Lung (tissue), 12 donors: ENCODE data around the gene TMEM151A. TPM values are rescaled to one million over a fixed set of nuclear protein-coding genes. Genes with fewer than 3 reads are reported as not detected.

Source experiments
- ATAC-seq: fragments of 200-7000 bp; cut with Tn5 transposase; one replicate; pipeline ENCODE4 v1.9.1; 2020; ENCODE audit warnings: moderate number of reproducible peaks; ENCODE audit not compliant: insufficient read depth, low FRiP score
- DNase-seq, 3 donors: peaks; one replicate each; pipeline ENCODE4 v3.0.0-alpha.2; 2013 to 2017
- H3K27ac ChIP-seq, 2 donors: one replicate each; pipeline ENCODE4 v1.5.1; 2013; ENCODE audit warnings: mild to moderate bottlenecking in 2 of 2, moderate library complexity in 2 of 2, control low read depth in 1 of 2, inconsistent platforms in 1 of 2, low read depth in 1 of 2, low read length in 1 of 2
- H3K27me3 ChIP-seq, 3 donors: one replicate each; pipeline ENCODE4 v1.5.1; 2013; ENCODE audit warnings: low read length in 2 of 3; ENCODE audit not compliant: control insufficient read depth in 3 of 3, insufficient read depth in 3 of 3
- H3K36me3 ChIP-seq, 4 donors: one replicate each; pipeline ENCODE4 v1.5.1; 2013; ENCODE audit warnings: low read length in 4 of 4, mild to moderate bottlenecking in 1 of 4, moderate library complexity in 1 of 4; ENCODE audit not compliant: control insufficient read depth in 4 of 4, insufficient read depth in 4 of 4
- H3K4me1 ChIP-seq, 5 donors: one replicate each; pipeline ENCODE4 v1.5.1; 2013; ENCODE audit warnings: low read length in 5 of 5, mild to moderate bottlenecking in 2 of 5, moderate library complexity in 1 of 5; ENCODE audit not compliant: control insufficient read depth in 5 of 5, insufficient read depth in 5 of 5
- H3K4me3 ChIP-seq: one replicate; pipeline ENCODE4 v1.5.1; 2013; ENCODE audit warnings: mild to moderate bottlenecking, control low read depth, moderate library complexity
- H3K9ac ChIP-seq, 2 donors: one replicate each; pipeline ENCODE4 v1.5.1; 2013; ENCODE audit warnings: low read length in 2 of 2, control low read depth in 1 of 2; ENCODE audit not compliant: insufficient read depth in 1 of 2
- H3K9me3 ChIP-seq, 4 donors: one replicate each; pipeline ENCODE4 v1.5.1; 2013; ENCODE audit warnings: low read length in 3 of 4, mild to moderate bottlenecking in 1 of 4, moderate library complexity in 1 of 4; ENCODE audit not compliant: control insufficient read depth in 4 of 4, insufficient read depth in 3 of 4
- WGBS, 2 donors: extraction: QIAGEN DNeasy Blood & Tissue Kit; methylation state at CpG; one replicate each; pipeline ENCODE4 v1.1.7; 2013; 5-methylcytosine and 5-hydroxymethylcytosine counted together
- polyA plus RNA-seq, 2 donors: library from polyadenylated mRNA; stranded (reverse); fragments of 200-250 nt; gene quantifications; one replicate each; pipeline ENCODE4 v1.2.1, GENCODE V29; 2013
- total RNA-seq, 2 donors: library from RNA; depleted of rRNA in 1 of 2; stranded (reverse); fragments of >200 nt in 1 of 2; gene quantifications; one replicate each; pipeline ENCODE4 v1.2.1, GENCODE V29; 2014 to 2021
- TF ChIP-seq, protein P1 (sequence below): IDR thresholded peaks from 2 replicates; pipeline ENCODE4 v1.5.1; 2012; ENCODE audit warnings: mild to moderate bottlenecking; ENCODE audit errors: control extremely low read depth, extremely low read depth
- donor health status: control.
- donor health status: control.
- donor health status: Bipolar disorder and iron deficiency.
- donor health status: healthy.
- donor health status: DM: yes; HTN: yes; CAD: no.

TMEM151A gene
- total and polyA plus RNA-seq, 4 donors: 0.09 to 0.91 (median 0.25) TPM

DNA sequence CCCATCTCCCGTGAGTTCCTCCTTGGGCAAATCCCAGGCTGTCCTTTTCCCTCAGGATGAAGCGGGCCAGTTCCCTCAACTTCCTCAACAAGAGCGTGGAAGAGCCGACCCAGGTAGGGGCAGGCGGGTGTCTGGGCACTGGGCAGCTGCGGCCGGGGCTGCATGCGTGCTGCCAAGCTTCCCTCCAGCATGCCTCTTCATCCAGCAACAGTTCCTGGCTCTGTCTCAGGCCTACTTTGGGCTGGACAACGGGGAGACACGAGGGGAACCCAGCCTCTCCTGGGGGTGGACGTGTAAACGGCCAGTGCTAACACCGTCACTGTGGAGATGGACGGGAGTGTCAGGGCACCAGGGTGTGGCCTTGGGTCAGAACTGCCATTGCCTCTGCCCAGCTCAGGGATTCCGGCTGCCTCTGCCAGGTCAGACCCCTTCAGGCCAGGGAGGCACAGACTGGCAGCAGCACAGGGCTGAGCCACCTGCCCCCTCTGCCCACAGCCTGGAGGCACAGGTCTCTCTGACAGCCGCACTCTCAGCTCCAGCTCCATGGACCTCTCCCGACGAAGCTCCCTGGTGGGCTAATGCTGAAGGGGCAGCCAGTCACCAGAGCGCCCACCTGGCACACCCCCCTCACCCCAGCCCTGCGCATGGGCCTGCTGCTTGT lies 25.2 kb upstream of the TMEM151A start:
- H3K9ac ChIP-seq: no peak overlapping the region
- TF ChIP-seq, protein P1, sequence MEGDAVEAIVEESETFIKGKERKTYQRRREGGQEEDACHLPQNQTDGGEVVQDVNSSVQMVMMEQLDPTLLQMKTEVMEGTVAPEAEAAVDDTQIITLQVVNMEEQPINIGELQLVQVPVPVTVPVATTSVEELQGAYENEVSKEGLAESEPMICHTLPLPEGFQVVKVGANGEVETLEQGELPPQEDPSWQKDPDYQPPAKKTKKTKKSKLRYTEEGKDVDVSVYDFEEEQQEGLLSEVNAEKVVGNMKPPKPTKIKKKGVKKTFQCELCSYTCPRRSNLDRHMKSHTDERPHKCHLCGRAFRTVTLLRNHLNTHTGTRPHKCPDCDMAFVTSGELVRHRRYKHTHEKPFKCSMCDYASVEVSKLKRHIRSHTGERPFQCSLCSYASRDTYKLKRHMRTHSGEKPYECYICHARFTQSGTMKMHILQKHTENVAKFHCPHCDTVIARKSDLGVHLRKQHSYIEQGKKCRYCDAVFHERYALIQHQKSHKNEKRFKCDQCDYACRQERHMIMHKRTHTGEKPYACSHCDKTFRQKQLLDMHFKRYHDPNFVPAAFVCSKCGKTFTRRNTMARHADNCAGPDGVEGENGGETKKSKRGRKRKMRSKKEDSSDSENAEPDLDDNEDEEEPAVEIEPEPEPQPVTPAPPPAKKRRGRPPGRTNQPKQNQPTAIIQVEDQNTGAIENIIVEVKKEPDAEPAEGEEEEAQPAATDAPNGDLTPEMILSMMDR: no peak
- H3K9me3 ChIP-seq: no peaks in the 10 kb centered on the region
- WGBS, 2 donors: 88 to 90% methylated on average over 18 to 20 of the region's 20 CpGs
- DNase-seq (no peak), ATAC-seq (no peak)
- peaks cover 0 to 13% (median 4%) of the 10 kb centered on the region in 5 donors for H3K4me1 ChIP-seq
- H3K4me3 ChIP-seq: no peak overlapping the region
- H3K27me3 ChIP-seq: no peaks in the 10 kb centered on the region
- no peak overlapping the region for H3K27ac ChIP-seq
- peaks cover 0 to 34% (median 15%) of the 10 kb centered on the region in 4 donors for H3K36me3 ChIP-seq

DNA sequence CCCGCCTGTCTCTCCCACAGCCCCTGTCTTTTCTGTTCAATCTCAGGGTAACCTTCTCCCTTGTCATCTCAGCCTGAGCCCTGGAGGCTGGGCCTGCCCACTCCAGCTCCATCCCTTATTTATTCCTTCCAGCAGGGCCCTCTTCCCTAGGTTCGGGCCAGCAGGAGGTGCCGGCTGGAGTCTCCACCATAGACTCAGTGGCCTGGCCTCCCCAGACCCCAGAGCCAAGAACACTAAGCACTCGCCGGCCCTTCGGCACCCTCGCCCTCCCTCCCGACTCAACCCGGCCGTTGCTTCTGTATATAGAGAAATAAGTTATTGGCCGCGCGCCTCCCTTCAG lies 24.7 kb upstream of the TMEM151A start:
- Histone ChIP-seq H3K4me3 (peak overlapping the region; percentile 40), H3K9ac (no peak overlapping the region), H3K9me3 (no peaks in the 10 kb centered on the region), H3K27ac (peak overlapping the region; percentile 43 to 93), H3K36me3 (peaks cover 0 to 34% (median 18%) of the 10 kb centered on the region in 4 donors), H3K27me3 (no peaks in the 10 kb centered on the region), H3K4me1 (peaks cover 0 to 13% (median 4%) of the 10 kb centered on the region in 5 donors)
- DNase-seq: no peak
- WGBS, 2 donors: 16 to 20% methylated on average over 13 of the region's 13 CpGs
- TF ChIP-seq, protein P1: no peak
- no peak for ATAC-seq

DNA sequence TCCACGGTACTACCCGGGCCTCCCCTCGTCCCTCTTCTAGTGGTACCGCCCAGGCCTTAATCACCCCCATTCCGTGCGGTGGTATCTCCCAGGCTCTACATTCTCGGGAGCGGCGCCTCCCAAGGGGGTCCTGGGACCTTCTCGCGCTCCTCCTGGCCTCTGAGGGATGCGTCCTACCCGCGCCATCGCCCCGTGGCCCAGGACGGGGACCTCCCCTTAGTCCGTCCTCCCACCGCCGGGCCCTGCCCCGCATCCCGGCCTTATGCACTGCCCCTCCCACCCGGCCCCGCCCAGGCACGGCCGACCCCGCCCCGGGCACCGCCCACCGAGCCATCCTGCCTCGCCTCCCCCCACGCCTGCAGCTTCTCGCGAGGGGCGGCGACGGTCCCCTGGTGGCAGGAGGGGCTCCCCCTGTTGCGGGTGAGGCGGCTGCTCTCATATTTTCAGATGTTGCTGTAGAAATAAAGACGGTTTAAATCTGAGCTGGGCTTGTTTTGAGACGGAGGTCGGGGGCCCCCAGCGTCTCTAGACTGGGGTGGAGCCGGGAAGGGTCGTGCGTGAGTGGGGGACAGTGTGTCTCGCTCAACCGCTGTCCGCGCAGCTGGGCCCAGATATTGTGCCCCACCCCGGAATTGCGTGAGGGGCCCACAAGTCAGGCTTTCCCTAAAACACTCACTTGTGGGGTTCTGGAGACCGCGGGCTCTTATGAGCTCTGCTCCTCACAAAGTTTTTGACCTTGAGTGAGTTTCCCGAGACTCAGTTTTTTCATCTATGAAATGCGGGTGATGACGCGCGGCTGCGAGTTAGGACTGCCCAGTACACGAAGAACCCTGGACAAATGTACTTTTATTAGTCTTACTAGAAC lies 24.1 kb upstream of the TMEM151A start:
- peak overlapping the region; percentile 44 to 92 for H3K9ac ChIP-seq
- H3K4me3 ChIP-seq: peak overlapping the region; percentile 49
- H3K27ac ChIP-seq: peak overlapping the region; percentile 93
- H3K27me3 ChIP-seq: no peaks in the 10 kb centered on the region
- peaks cover 0 to 13% (median 4%) of the 10 kb centered on the region in 5 donors for H3K4me1 ChIP-seq
- 0% methylated on average over 55 to 61 of the region's 61 CpGs for WGBS, 2 donors
- H3K36me3 ChIP-seq: peaks cover 2 to 34% (median 22%) of the 10 kb centered on the region in 4 donors
- TF ChIP-seq, protein P1: no peak
- H3K9me3 ChIP-seq: no peaks in the 10 kb centered on the region
- DNase-seq (peak; percentile 94 to 96 (median 96)), ATAC-seq (peak; percentile 85)
